ENCODE measurements around the gene LTBP1.

Gene LTBP1

DNA sequence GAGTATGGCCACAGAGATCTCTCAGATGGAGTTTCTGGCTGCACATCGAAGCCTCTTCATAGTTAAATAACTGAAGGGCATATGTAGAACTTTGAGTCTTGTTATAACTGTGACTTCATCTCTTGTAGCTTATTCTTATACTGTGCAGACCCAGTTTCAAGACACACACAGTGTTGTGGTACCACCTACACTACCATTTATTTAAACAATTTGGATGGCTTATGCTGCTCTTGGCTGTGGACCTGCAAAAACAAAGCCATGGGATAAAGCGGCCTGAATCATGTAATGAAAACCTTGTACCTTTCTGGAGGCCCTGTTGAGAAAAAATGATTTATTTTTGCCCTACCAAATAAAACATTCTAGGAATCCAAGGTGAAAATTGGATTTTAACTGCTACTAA, 266.9 kb downstream of the LTBP1 start:
- TF ChIP-seq, protein P1, sequence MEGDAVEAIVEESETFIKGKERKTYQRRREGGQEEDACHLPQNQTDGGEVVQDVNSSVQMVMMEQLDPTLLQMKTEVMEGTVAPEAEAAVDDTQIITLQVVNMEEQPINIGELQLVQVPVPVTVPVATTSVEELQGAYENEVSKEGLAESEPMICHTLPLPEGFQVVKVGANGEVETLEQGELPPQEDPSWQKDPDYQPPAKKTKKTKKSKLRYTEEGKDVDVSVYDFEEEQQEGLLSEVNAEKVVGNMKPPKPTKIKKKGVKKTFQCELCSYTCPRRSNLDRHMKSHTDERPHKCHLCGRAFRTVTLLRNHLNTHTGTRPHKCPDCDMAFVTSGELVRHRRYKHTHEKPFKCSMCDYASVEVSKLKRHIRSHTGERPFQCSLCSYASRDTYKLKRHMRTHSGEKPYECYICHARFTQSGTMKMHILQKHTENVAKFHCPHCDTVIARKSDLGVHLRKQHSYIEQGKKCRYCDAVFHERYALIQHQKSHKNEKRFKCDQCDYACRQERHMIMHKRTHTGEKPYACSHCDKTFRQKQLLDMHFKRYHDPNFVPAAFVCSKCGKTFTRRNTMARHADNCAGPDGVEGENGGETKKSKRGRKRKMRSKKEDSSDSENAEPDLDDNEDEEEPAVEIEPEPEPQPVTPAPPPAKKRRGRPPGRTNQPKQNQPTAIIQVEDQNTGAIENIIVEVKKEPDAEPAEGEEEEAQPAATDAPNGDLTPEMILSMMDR (conservative IDR thresholded peaks at IDR 0.05; ENCODE audit: low read depth, low read length), result no peak
- no peak overlapping the region for H3K4me3 ChIP-seq (ENCODE audit: low read length)
- no peak for DNase-seq (ENCODE audit: low read depth)

GRCh38 chr2:33214436-33214835, 267.7 kb downstream of the LTBP1 start:
- TF ChIP-seq, protein P1 (conservative IDR thresholded peaks at IDR 0.05; ENCODE audit: low read depth, low read length), result no peak
- no peak for DNase-seq (ENCODE audit: low read depth)
- no peak overlapping the region for H3K4me3 ChIP-seq (ENCODE audit: low read length)

DNA sequence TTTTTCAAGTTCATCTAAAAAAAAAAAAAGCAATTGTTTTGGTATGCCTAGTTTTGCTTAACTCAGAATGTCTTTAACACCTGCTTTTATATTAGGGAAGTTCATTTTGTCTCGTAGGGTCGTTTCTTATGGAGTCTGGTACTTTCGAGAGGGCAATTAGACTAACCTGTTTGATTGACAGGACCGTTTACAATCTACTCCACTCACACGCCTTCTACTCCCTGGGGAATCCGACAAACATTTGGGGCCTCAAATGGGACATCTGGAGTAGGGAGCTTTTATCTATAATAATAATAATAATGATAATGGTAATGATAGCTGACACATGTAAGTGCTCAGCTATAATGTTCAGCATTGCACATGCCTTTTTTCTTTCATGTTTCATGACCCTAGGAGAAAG, 268.1 kb downstream of the LTBP1 start:
- TF ChIP-seq, protein P1 (conservative IDR thresholded peaks at IDR 0.05; ENCODE audit: low read depth, low read length), result no peak
- DNase-seq (ENCODE audit: low read depth), result no peak
- no peak overlapping the region for H3K4me3 ChIP-seq (ENCODE audit: low read length)

DNA sequence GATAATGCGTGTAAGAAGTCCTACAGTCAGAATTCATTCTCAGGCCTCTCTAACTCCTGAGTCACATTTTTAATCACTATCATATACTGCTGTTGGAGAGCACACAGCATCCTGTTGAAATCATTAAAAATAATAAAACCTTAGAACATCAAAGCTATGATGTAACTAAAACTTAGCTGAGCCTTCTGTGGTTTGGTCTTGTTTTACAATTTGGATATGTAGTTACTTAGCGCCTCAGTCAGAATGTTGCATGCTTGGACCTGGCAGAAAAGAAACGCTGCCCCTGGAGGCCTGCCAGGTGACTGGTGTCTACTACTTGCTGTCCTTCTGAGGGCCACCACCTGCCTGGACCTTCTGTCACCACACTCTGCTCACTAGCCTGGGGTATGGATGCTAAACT, 268.5 kb downstream of the LTBP1 start:
- no peak overlapping the region for H3K4me3 ChIP-seq (ENCODE audit: low read length)
- DNase-seq (ENCODE audit: low read depth), result no peak
- TF ChIP-seq, protein P1 (conservative IDR thresholded peaks at IDR 0.05; ENCODE audit: low read depth, low read length), result no peak

GRCh38 chr2:33215983-33216382, 269.2 kb downstream of the LTBP1 start:
- no peak overlapping the region for H3K4me3 ChIP-seq (ENCODE audit: low read length)
- TF ChIP-seq, protein P1 (conservative IDR thresholded peaks at IDR 0.05; ENCODE audit: low read depth, low read length), result no peak
- DNase-seq (ENCODE audit: low read depth), result no peak

DNA sequence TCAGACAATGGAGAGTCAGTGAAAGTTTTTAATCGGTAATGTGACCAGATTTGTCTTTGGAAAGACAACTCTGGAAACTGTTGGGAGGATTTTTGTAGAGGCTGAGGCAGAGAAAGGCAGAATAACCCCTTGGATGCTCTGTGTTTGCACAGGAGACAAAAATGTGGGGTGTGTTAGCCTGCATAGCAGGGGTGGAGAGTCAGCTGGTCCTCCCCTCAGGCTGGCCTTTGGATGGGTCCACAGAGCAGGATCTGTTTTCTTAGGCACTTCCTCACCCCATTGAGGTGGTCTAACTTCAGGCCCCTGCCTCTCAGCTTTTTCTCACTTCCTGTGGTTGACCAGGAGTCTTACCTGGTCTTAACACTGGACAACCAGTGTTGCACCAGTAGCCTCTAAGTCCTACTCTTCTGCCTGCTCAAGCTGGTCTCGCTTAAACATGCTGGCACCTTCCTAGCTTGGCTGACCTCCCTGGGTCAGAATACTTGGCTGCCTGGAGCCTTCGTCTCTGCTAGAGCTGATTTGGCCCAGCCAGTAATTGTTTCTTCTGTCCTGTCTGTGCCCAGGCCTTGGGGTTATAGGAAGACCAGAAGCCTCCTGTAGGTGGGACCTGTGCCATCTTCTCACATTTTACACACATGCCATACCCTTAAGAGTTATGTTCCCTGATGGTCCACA, 269.9 kb downstream of the LTBP1 start:
- H3K4me3 ChIP-seq (ENCODE audit: low read length), result no peak overlapping the region
- TF ChIP-seq, protein P1 (conservative IDR thresholded peaks at IDR 0.05; ENCODE audit: low read depth, low read length), result no peak
- DNase-seq (ENCODE audit: low read depth), result no peak

DNA sequence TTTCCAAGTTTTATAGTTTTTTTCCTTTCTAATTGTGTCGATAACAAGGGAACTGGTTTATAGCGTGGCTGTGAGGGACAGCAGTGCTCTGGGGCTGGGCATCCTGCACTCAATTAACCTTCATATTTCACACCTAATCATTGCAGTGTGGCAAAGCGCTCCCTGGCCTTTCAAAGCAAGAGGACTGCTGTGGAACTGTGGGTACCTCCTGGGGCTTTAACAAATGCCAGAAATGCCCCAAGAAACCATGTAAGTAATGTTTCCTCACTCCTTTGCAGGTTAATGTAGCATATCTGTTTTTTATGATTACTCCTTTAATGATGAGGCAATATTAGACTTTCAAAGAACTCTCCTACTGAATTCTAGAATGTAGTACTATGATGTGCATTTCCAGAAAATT, 270.7 kb downstream of the LTBP1 start:
- DNase-seq (ENCODE audit: low read depth), result no peak
- no peak overlapping the region for H3K4me3 ChIP-seq (ENCODE audit: low read length)
- TF ChIP-seq, protein P1 (conservative IDR thresholded peaks at IDR 0.05; ENCODE audit: low read depth, low read length), result no peak
